ENCODE results near the gene SPTBN5.
"Not testable (repeated sequence)": the region's sequence is repeated elsewhere in the genome, so short reads cannot be mapped to it uniquely, and the experiment has no call there.

The SPTBN5 gene

DNA sequence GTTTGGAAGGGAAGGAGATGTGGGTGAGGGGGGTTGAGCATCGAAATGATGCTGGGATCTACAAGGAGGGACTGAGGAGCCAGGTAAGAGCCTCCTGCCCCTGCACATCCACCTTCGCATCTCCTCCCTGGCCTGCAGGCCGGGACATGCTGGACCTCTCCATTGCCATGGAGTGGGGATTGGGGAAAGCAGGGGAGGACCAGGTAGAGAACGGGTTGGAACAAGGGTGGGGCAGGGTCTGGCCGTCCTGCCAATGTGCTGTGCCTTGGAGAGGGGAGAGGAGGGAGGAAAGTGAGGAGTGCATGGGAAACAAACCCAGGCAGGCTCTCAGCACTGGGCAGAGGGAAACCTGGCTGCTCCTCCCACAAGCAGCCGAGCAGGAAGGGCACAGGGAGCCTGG, 44.6 kb downstream of the SPTBN5 start:
- in situ Hi-C loops (cut with MboI; ENCODE audit: low sequenced_read_pairs), result no loop called here

- in situ Hi-C loops (cut with MboI; ENCODE audit: low sequenced_read_pairs), result no loop called here
Observed at GRCh38 chr15:41848631-41849030, 45.2 kb downstream of the SPTBN5 start.

- in situ Hi-C loops (cut with MboI; ENCODE audit: low sequenced_read_pairs), result no loop called here
Observed at GRCh38 chr15:41847981-41848380, 45.9 kb downstream of the SPTBN5 start.

GRCh38 chr15:41847206-41847605, 46.6 kb downstream of the SPTBN5 start:
- in situ Hi-C loops (cut with MboI; ENCODE audit: low sequenced_read_pairs), result no loop called here

DNA sequence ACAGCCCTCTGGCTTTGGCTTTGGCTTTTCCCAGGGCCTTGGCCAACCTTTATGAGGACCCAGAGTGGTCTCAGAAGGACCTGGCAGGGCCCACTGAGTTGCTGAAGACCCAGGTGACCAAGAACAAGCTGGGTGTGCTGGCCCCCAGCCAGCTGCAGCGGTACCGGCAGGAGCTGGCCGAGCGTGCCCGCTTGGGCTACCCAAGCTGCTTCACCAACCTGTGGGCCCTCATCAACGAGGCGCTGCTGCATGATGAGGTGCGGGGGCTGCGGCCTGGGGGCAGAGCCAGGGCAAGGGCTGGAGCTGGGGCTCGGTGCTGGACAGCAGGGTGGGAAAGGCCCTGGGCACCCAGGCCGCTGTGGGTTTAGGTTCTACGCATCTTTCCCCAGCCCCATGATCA, 49.0 kb downstream of the SPTBN5 start:
- in situ Hi-C loops (cut with MboI; ENCODE audit: low sequenced_read_pairs), result no loop called here

- in situ Hi-C loops (cut with MboI; ENCODE audit: low sequenced_read_pairs), result no loop called here
Observed at GRCh38 chr15:41843571-41843970, 50.3 kb downstream of the SPTBN5 start.

DNA sequence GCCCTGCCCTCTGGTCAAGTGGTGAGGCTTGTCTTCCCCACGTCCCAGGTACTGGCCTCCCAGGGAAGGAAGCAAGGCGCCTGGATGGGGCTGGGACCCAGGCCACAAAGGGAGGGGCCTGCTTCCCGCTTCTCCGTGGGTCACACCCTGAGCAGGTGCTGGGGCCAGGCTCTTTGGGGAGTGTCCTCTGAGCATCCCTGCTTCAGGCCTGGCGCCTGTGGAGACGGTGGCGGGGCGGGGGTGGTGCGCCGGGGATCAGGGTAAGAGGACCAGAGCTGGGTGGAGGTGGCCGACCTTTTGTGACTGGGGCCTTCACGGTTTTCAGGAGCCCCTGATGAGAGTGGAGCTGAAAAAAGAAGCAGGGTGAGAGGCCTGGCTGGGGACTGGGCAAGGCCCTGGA, 51.6 kb downstream of the SPTBN5 start:
- in situ Hi-C loops (cut with MboI; ENCODE audit: low sequenced_read_pairs), result no loop called here

DNA sequence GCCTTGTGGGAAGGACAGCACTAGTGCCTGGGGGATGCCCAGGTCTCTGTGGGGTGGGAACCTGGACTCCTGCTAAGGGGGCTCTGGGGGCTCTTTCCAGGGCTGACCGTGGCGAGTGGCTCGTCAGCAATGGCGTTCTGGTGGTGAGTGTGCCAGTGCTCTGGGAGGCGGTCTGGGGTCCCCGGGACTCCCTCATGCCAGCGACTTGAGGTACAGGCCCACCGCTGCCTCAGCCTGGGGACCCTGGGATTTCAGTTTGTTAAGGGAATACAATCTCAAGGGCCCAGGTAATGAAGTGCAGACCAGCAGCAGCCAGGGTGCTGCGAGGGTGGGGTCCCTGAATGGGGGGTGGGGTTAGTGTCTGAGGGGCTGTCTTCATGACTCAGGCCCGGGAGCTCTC, 52.7 kb downstream of the SPTBN5 start:
- in situ Hi-C loops (cut with MboI; ENCODE audit: low sequenced_read_pairs), result no loop called here

GRCh38 chr15:41840673-41841072, 53.2 kb downstream of the SPTBN5 start:
- in situ Hi-C loops (cut with MboI; ENCODE audit: low sequenced_read_pairs), result no loop called here

GRCh38 chr15:41839781-41840491, 53.9 kb downstream of the SPTBN5 start:
- in situ Hi-C loops (cut with MboI; ENCODE audit: low sequenced_read_pairs), result no loop called here

DNA sequence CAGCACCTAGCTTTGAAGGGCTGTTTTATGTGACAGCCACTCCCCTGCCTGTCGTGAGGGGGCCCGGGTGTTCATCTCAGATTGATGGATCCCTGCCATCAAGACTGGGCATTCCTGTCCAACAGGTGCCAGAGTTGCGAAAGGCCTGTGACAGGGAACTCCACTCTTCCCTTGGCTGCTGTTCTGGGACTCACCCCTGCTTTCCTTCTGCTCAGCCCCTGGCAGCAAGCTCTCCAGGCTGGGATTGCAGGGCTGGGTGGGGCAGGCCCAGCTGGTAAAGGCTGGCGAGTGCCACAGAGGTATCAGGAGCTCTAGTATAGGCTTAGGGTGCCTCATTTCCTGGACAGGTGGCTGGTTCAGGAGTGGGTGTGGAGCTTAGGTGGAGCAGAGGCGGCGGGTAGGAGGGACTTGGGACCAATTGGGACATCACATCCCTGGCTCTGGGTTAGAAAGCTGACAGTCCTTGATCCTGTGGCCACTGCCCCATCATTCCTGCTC, 55.4 kb downstream of the SPTBN5 start, which contains the start of gene PLA2G4B:
PLA2G4B (plus strand) TSS at position 448 of the 498 bp plus-strand sequence. CDS start 67 bp downstream, outside the sequence.
- in situ Hi-C loops (cut with MboI; ENCODE audit: low sequenced_read_pairs), result no loop called here

DNA sequence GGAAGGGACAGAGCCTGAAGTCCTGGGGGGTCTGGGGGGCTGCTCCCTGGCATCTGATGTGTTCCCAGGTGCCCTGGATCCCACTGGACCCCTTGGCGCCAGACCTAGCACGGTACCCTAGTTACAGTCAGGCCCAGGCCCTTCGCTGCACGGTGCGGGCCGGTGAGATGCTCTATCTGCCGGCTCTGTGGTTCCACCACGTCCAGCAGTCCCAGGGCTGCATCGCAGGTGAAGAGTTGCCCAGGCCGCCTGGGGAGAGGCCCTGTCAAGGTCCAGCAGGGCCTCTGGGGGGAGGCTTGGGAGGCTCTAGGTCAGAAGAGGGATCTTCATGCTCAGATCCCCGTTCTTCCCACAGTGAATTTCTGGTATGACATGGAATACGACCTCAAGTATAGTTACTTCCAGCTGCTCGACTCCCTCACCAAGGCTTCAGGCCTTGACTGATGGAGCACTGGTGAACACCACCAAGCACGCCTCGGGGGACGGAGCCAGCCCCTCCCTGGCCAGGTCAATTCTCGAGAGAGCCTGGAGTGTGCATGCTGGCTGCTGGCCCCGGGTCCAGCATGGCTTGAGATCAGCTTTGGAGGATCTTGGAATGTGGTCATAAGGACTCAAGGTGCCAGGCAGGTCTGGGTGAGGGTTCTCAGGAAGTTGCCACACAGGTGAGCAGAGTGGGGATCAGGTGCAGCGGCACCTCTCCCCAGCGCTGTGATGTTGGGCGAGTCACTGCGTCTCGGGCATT, 57.0 kb downstream of the SPTBN5 start:
- in situ Hi-C loops (cut with MboI; ENCODE audit: low sequenced_read_pairs), result no loop called here

- in situ Hi-C loops (cut with MboI; ENCODE audit: low sequenced_read_pairs), result no loop called here
Observed at GRCh38 chr15:41836073-41836472, 57.8 kb downstream of the SPTBN5 start.

- in situ Hi-C loops (cut with MboI; ENCODE audit: low sequenced_read_pairs), result no loop called here
Observed at GRCh38 chr15:41834096-41834495, 59.8 kb downstream of the SPTBN5 start.

DNA sequence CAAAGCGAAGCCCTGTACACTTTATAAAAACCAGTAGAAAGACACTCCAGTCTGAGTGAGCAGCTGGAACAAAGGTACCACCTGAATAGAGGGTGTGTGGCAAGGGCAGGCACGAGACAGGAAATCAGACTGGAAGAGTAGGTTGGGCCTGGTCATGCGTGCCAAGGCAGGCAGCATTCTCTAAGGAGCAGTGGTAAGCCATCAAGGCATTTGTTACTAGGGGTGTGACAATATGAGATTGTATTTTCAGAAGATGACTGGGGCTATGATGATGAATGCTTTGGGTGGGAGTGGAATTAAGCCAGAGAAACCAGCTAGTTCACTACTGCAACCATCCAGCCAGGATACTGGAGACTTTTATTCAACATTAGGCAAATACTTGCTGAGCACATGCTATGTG, 61.0 kb downstream of the SPTBN5 start:
- in situ Hi-C loops (cut with MboI; ENCODE audit: low sequenced_read_pairs), result no loop called here

DNA sequence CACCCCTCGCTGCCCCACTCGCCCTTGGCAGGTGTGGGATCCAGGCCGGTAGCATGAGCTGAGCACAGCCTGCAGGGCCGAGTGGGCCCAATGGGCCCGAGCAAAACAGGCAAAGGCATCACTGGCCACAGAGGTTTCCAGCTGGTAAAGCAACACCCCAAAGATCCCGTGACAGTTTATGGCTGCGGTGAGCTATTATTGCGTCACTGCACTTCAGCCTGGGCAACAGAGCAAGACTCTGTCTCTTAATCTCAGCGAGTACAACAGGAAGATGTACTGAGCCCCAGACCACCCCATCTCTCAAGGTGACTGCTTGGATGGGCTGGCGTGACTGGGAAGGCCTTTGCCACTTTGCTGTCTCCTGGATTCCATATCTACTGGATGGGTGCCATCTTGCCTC, 61.6 kb downstream of the SPTBN5 start:
- in situ Hi-C loops (cut with MboI; ENCODE audit: low sequenced_read_pairs), result no loop called here

- in situ Hi-C loops (cut with MboI; ENCODE audit: low sequenced_read_pairs), result not testable (repeated sequence)
Observed at GRCh38 chr15:41831291-41831690, 62.6 kb downstream of the SPTBN5 start.

GRCh38 chr15:41829959-41830646, 63.8 kb downstream of the SPTBN5 start:
- in situ Hi-C loops (cut with MboI; ENCODE audit: low sequenced_read_pairs), result no loop called here

- in situ Hi-C loops (cut with MboI; ENCODE audit: low sequenced_read_pairs), result no loop called here
Observed at GRCh38 chr15:41828807-41829141, 65.1 kb downstream of the SPTBN5 start.

DNA sequence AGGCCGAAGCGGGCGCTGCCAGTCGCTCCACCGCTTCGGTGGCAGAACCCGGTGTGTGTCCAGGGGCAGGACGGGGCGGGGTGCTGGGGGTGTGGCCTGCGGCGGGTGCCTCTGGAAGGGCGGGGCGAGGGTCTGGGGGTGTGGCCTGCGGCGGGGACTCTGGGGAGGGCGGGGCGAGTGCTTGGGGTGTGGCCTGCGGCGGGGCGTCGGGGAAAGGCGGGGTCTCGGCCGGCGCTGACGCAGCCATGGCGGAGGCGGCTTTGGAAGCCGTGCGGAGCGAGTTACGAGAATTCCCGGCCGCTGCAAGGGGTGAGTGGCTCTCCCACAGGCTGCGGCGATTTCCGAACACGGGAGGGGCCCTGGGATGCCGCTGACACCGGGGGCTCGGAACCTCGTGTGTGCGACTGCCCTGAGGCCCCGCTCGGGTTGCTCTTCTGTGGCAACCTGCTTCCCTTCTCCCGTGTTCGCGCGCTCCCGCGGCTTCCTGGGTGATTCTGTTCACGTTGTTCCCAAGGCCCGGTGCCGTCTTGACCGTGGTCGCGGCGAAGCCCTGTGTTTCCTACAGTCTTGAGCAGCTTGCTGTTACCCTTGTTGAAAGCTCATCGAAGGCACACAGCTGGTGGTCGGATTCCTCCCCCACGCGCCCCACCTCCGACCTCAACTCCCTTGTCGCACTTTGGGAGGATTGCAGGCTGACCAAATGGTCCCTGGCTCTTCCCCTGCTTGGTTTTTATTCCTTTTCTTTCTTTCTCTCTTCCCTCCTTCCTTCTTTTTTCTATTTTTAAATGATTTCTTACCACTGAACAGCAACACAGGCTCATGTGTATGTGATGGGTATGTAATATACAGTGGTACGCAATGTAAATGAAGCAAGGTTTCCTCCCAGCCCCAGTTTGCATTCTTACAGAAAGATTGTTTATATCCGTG, 65.7 kb downstream of the SPTBN5 start, which contains the start of gene JMJD7:
JMJD7 (plus strand) TSS at position 213 of the 927 bp plus-strand sequence; CDS start at position 246, 33 bp downstream.
- in situ Hi-C loops (cut with MboI; ENCODE audit: low sequenced_read_pairs), result no loop called here
